Fibroblast of lung (primary cell): ENCODE data around the gene MAGEA10.
"Not testable (repeated sequence)": the region's sequence is repeated elsewhere in the genome, so short reads cannot be mapped to it uniquely, and the experiment has no call there.

Experiments
- CTCF ChIP-seq, 2 donors: IDR thresholded peaks in 1 of 2; conservative IDR thresholded peaks in 1 of 2; 1 replicate in 1 of 2; 2 replicates in 1 of 2; pipeline ENCODE4 v1.5.1; 2011 to 2012; ENCODE audit warnings: low read length in 2 of 2, control low read depth in 1 of 2, inconsistent platforms in 1 of 2, low read depth in 1 of 2, mild to moderate bottlenecking in 1 of 2
- EZH2 ChIP-seq: IDR thresholded peaks from 2 replicates; pipeline ENCODE4 v1.5.1; 2012; ENCODE audit warnings: low read length, control low read depth, mild to moderate bottlenecking; ENCODE audit errors: missing control alignments

GRCh38 chrX:152129069-152129844, 9.1 kb downstream of the MAGEA10 start:
- not testable (repeated sequence) for TF ChIP-seq CTCF (conservative IDR thresholded peaks at IDR 0.05 in 1 of 2, IDR thresholded peaks at IDR 0.05 in 1 of 2; ENCODE audit: low read depth in 1 of 2, low read length in 2 of 2); EZH2
